ENCODE data around the gene UNK.
"Not testable (repeated sequence)": the region's sequence is repeated elsewhere in the genome, so short reads cannot be mapped to it uniquely, and the experiment has no call there.

Gene UNK

DNA sequence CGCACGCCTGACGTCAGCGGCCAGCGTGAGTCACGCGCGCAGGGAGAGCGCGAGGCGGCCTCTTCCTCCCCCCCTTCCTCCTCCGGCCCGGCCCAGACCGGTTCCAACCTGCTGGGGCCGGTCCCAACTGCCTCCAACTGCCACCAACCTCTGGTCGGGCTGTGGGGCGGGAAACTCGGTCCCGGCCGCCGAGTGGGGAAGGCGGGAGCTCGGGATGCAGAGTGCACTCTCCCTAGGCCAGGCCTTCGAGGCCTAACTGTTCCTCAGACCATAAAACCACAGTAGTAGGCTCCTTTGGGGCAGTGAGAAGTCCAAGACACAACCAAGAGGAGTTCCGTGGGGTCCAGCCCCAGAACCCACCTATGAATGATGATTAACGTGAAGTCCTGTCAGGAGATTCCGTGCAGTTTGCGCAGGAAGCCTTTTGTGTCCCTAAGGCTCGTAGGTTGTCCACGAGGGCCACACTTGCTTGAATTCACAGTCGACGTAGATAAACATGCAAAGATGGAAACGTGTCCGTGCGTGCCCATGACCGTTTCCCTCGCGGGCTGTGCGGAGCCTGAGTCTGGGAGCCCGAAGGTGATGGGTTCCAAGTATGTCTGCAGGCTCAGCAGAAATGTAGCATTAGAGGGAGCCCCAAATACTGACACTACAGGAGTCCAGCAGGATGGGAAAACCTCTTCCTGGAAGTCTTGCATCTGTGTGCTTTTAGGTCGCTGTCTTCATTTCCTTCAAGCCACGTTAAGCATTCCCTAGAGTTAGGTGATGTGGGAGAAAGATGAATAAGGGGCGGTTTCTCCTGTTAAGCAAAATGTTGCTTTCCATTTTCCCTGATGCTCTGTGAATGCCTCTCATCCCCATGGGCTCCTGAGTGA is 647 bp downstream of the UNK start:
- peak overlapping the region; percentile 99 for H3K4me3 ChIP-seq (ENCODE audit: low read length)
- DNase-seq (ENCODE audit: low read depth, low spot score): no peak

GRCh38 chr17:75791254-75791653 is 6.6 kb downstream of the UNK start:
- DNase-seq (ENCODE audit: low read depth, low spot score): no peak

GRCh38 chr17:75793460-75793859 is 8.9 kb downstream of the UNK start:
- no peak for DNase-seq (ENCODE audit: low read depth, low spot score)
- no peak overlapping the region for H3K4me3 ChIP-seq (ENCODE audit: low read length)

More at GRCh38 chr17:75791254-75791653, 6.6 kb downstream of the UNK start:
- no peak overlapping the region for H3K4me3 ChIP-seq (ENCODE audit: low read length)

- DNase-seq (ENCODE audit: low read depth, low spot score): no peak
- H3K4me3 ChIP-seq (ENCODE audit: low read length): no peak overlapping the region
These were observed 11.4 kb downstream of the UNK start for GRCh38 chr17:75795820-75796607.

- DNase-seq (ENCODE audit: low read depth, low spot score): no peak
- H3K4me3 ChIP-seq (ENCODE audit: low read length): no peak overlapping the region
These were observed 14.8 kb downstream of the UNK start for GRCh38 chr17:75799402-75799801.

DNA sequence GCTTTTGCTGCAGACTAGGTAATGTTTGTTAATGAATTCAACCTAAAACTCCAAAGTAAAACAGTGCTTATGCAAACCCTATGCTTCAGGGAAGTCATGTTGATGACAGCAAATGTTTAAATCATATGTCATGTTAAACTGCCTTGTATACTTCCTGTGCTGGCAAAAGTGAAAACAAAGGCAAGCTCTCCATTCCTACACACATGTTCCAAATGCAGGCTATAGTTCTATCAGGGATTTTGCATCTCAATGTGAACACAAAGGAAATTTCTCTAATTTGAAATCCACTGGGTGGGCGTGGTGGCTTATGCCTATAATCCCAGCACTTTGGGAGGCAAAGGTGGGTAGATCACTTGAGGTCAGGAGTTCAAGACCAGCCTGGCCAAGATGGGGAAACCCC is 19.3 kb downstream of the UNK start:
- no peak for DNase-seq (ENCODE audit: low read depth, low spot score)

GRCh38 chr17:75806822-75807500 is 22.4 kb downstream of the UNK start:
- H3K4me3 ChIP-seq (ENCODE audit: low read length): no peak overlapping the region
- DNase-seq (ENCODE audit: low read depth, low spot score): no peak

More for the DNA sequence above, 19.3 kb downstream of the UNK start:
- H3K4me3 ChIP-seq (ENCODE audit: low read length): no peak overlapping the region

DNA sequence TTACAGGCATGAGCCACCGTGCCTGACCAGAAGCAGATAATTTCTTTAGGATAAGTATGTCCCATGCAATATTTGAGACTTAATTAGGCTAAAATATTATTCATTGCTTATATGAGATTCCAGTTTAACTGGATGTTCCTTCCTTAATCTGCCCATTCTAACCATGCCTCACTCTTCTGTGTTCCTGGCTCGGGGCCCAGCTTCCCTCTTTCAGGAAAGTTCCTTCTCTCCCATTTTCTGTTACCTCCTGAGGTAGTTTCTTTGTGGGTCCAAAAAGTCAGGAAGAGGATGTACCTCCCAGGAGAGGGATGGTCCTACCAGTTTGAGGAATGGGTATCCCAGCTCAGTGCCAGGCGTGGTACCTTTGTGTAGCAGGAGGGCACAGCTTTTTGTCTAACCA is 23.3 kb downstream of the UNK start:
- H3K4me3 ChIP-seq (ENCODE audit: low read length): no peak overlapping the region
- DNase-seq (ENCODE audit: low read depth, low spot score): no peak

DNA sequence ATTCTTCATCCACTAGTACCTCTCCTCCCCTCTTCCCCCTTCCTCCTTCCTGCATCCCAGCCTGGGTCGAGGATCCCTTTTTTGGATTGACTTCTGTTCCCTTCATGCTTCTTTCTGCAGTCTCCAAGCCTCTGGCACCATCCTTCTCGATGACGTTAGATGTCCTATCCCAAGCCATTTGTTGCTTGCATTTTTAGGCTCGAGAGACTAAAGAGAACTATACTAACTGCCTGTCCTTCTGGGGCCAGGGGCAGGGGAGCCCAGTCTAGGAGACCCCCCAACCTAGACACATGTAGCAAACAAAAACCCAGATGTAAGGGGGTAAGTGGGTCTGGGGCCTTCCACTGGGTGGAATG is 23.9 kb downstream of the UNK start:
- no peak for DNase-seq (ENCODE audit: low read depth, low spot score)
- no peak overlapping the region for H3K4me3 ChIP-seq (ENCODE audit: low read length)

- DNase-seq (ENCODE audit: low read depth, low spot score): no peak
- H3K4me3 ChIP-seq (ENCODE audit: low read length): no peak overlapping the region
These were observed 24.5 kb downstream of the UNK start for GRCh38 chr17:75808905-75809621.

- DNase-seq (ENCODE audit: low read depth, low spot score): no peak
- H3K4me3 ChIP-seq (ENCODE audit: low read length): no peak overlapping the region
These were observed 25.1 kb downstream of the UNK start for GRCh38 chr17:75809631-75810111.

- H3K4me3 ChIP-seq (ENCODE audit: low read length): no peak overlapping the region
- DNase-seq (ENCODE audit: low read depth, low spot score): no peak
These were observed 25.6 kb downstream of the UNK start for GRCh38 chr17:75810216-75810615.

DNA sequence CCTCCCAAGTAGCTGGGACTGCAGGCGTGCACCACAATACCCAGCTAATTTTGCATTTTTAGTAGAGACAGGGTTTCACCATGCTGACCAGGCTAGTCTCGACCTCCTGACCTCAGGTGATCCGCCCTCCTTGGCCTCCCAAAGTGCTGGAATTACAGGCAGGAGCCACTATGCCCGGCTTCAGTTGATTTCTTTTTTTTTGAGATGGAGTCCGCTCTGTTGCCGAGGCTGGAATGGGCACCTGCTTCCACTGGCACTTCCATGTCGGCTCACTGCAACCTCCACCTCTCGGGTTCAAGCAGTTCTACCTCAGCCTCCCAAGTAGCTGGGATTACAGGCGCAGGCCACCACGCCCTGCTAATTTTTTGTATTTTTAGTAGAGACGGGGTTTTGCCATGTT is 26.1 kb downstream of the UNK start:
- H3K4me3 ChIP-seq (ENCODE audit: low read length); DNase-seq (ENCODE audit: low read depth, low spot score): not testable (repeated sequence)

GRCh38 chr17:75811174-75811573 is 26.6 kb downstream of the UNK start:
- H3K4me3 ChIP-seq (ENCODE audit: low read length): no peak overlapping the region
- DNase-seq (ENCODE audit: low read depth, low spot score): no peak

DNA sequence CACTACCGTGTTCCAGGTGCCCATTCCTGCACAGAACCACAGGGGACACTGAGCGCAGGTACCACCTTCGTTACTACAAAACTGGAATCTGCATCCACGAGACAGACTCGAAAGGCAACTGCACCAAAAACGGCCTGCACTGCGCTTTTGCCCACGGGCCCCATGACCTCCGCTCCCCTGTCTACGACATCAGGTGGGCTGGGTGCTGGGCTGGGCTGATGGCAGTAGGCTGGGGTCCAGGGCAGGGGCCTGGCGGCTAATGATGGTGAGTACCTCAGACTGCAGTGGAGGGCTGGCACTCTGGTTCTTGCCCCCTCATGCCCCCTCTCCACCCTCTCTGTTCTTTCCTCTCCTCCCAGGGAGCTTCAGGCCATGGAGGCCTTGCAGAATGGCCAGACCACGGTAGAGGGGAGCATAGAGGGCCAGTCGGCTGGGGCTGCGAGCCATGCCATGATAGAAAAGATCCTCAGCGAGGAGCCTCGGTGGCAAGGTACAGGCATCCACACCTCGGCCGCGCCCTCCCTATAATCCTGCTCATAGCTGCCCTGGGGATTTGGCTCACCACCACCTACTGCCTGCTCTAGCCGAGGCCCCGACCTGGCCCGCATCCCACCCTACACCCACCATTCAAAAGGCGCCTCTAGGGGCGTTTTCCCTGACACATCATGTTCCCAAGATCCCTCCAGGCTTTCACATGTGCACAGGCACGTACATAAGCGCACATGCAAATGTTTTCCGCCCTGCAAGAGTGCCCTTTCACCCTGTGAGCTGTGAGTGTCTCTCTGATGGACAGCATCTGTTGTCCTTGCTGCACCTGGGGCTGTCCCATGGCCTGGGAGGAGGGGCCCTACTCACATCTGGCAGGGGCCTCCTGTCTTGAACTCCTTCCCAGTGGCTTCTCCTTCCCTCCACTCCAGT is 27.7 kb downstream of the UNK start:
- DNase-seq (ENCODE audit: low read depth, low spot score): no peak
- no peak overlapping the region for H3K4me3 ChIP-seq (ENCODE audit: low read length)

GRCh38 chr17:75813081-75814020 is 28.7 kb downstream of the UNK start:
- H3K4me3 ChIP-seq (ENCODE audit: low read length): no peak overlapping the region
- DNase-seq (ENCODE audit: low read depth, low spot score): no peak

- no peak for DNase-seq (ENCODE audit: low read depth, low spot score)
- H3K4me3 ChIP-seq (ENCODE audit: low read length): no peak overlapping the region
These were observed 29.4 kb downstream of the UNK start for GRCh38 chr17:75814021-75814395.

All from Jurkat, Clone E6-1 (cell line).